GM10248 (cell line): ENCODE data around the gene RNF130.

Source experiments
- CTCF ChIA-PET: fragments of 300-600 bp; sonication (Branson Sonifier 250); formaldehyde crosslinking; extraction: SDS; loops from one replicate; lab custom pipeline; 2021; ENCODE audit warnings: antibody characterized with exemption; lab: Yijun Ruan, JAX
- POLR2A ChIA-PET: fragments of 350-650 bp; sonication (Branson Sonifier 250); formaldehyde crosslinking; extraction: SDS; loops from one replicate; lab custom pipeline; 2020; ENCODE audit warnings: antibody characterized with exemption; lab: Yijun Ruan, JAX
- DNase-seq: peaks from one replicate; pipeline ENCODE4 v3.0.0; 2012; ENCODE audit errors: extremely low spot score
- CTCF ChIP-seq: IDR thresholded peaks from 2 replicates; pipeline ENCODE4 v1.5.1; 2012; ENCODE audit warnings: mild to moderate bottlenecking, low read depth; ENCODE audit errors: extremely low read depth, missing control alignments, control extremely low read depth

Gene RNF130

DNA sequence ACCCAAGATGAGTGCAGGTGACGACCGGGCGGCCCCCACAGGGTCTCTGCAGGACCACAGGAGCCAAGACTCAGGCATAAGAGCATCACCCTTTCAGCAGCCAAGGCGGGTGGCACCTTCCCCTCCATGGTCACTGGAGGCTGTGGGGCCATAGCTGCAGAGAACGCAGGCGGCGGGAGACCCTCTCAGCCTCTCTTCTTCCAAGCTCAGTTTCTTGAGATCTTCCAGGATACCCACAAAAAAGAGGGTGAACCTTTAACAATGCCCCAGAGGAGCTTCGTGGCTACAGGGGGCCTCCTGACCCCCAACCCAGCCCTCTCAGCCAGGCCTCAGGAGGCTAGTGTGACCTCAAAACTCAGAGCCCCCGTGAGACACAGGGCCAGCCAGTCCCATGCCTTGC, 158.1 kb downstream of the RNF130 start:
- POLR2A ChIA-PET = interaction anchor here (0.6 kb wide), 1 partner anchor 169 kb away, joined by 4 read pairs; no protein-coding TSS in a partner anchor
- no peak for DNase-seq
- no peak for TF ChIP-seq CTCF
- CTCF ChIA-PET = interaction anchor here (1.1 to 1.7 kb wide), 5 partner anchors 9 to 112 kb away, joined by 4 to 7 read pairs (median 4); no protein-coding TSS in a partner anchor

GRCh38 chr5:179912951-179913350, 158.6 kb downstream of the RNF130 start:
- DNase-seq = no peak
- POLR2A ChIA-PET = no interaction called here
- no peak for TF ChIP-seq CTCF
- CTCF ChIA-PET = interaction anchor here (1.4 to 1.7 kb wide), 2 partner anchors 10 kb away, joined by 4 to 7 read pairs; no protein-coding TSS in a partner anchor

GRCh38 chr5:179912386-179912785, 159.2 kb downstream of the RNF130 start:
- DNase-seq = no peak
- CTCF ChIA-PET = interaction anchor here (0.9 to 1.4 kb wide), 3 partner anchors 9 to 559 kb away, joined by 3 to 4 read pairs (median 3); no protein-coding TSS in a partner anchor
- no peak for TF ChIP-seq CTCF
- POLR2A ChIA-PET = no interaction called here

GRCh38 chr5:179909224-179909623, 162.3 kb downstream of the RNF130 start:
- CTCF ChIA-PET = interaction anchor here (1.6 kb wide), 1 partner anchor 27 kb away, joined by 3 read pairs; no protein-coding TSS in a partner anchor
- POLR2A ChIA-PET = no interaction called here
- DNase-seq = no peak

GRCh38 chr5:179908528-179908927, 163.0 kb downstream of the RNF130 start:
- ChIA-PET CTCF (interaction anchor here (0.7 to 1.6 kb wide), 8 partner anchors 8 to 148 kb away, joined by 3 to 5 read pairs (median 3); no protein-coding TSS in a partner anchor), POLR2A (no interaction called here)
- TF ChIP-seq CTCF = peak; percentile 21
- DNase-seq = no peak

More at GRCh38 chr5:179909224-179909623, 162.3 kb downstream of the RNF130 start:
- TF ChIP-seq CTCF = no peak

- DNase-seq = peak; percentile 90
- ChIA-PET CTCF (interaction anchor here (0.7 to 3.0 kb wide), 11 partner anchors 9 to 148 kb away, joined by 3 to 20 read pairs (median 3); no protein-coding TSS in a partner anchor), POLR2A (no interaction called here)
- peak; percentile 58 for TF ChIP-seq CTCF
Measured at GRCh38 chr5:179907556-179908324, 163.8 kb downstream of the RNF130 start, which contains the start of gene TBC1D9B. TBC1D9B (minus strand) TSS chr5:179907897; CDS start chr5:179907821, 76 bp downstream.
